ENCODE data around the gene B4GALNT3.

B4GALNT3 gene

GRCh38 chr12:468671-469389 lies 9.1 kb downstream of the B4GALNT3 start:
- DNase-seq, result no peak

GRCh38 chr12:470133-470532 lies 10.4 kb downstream of the B4GALNT3 start:
- DNase-seq, result no peak

GRCh38 chr12:473198-473597 lies 13.5 kb downstream of the B4GALNT3 start:
- DNase-seq, result no peak

GRCh38 chr12:473863-474577 lies 14.3 kb downstream of the B4GALNT3 start:
- DNase-seq, result no peak

GRCh38 chr12:475286-475685 lies 15.5 kb downstream of the B4GALNT3 start:
- DNase-seq, result no peak

- no peak for DNase-seq
Measured at GRCh38 chr12:479161-479560, 19.4 kb downstream of the B4GALNT3 start.

GRCh38 chr12:480831-481816 lies 21.4 kb downstream of the B4GALNT3 start:
- DNase-seq, result no peak

- no peak for DNase-seq
Measured at GRCh38 chr12:482061-482460, 22.3 kb downstream of the B4GALNT3 start.

- no peak for DNase-seq
Measured at GRCh38 chr12:484096-484495, 24.4 kb downstream of the B4GALNT3 start.

- no peak for DNase-seq
Measured at GRCh38 chr12:490260-490659, 30.5 kb downstream of the B4GALNT3 start.

- DNase-seq, result no peak
Measured at GRCh38 chr12:495466-495865, 35.7 kb downstream of the B4GALNT3 start.

GRCh38 chr12:496736-497135 lies 37.0 kb downstream of the B4GALNT3 start:
- DNase-seq, result no peak

GRCh38 chr12:497501-498160 lies 37.9 kb downstream of the B4GALNT3 start:
- DNase-seq, result no peak

- no peak for DNase-seq
Measured at GRCh38 chr12:499837-500458, 40.2 kb downstream of the B4GALNT3 start.

- DNase-seq, result no peak
Measured at GRCh38 chr12:501722-502447, 42.1 kb downstream of the B4GALNT3 start.

- no peak for DNase-seq
Measured at GRCh38 chr12:503111-503761, 43.5 kb downstream of the B4GALNT3 start.

GRCh38 chr12:505221-505620 lies 45.5 kb downstream of the B4GALNT3 start:
- DNase-seq, result no peak

GRCh38 chr12:507391-507796 lies 47.7 kb downstream of the B4GALNT3 start:
- DNase-seq, result no peak

GRCh38 chr12:508145-508544 lies 48.4 kb downstream of the B4GALNT3 start:
- no peak for DNase-seq

- DNase-seq, result no peak
Measured at GRCh38 chr12:508795-509194, 49.1 kb downstream of the B4GALNT3 start.

GRCh38 chr12:509500-509899 lies 49.8 kb downstream of the B4GALNT3 start:
- no peak for DNase-seq
